Ishikawa (cell line): ENCODE measurements around the gene LPIN2.

ENCODE experiments used
- TEAD4 ChIP-seq: IDR thresholded peaks from 2 replicates; pipeline ENCODE4 v1.6.1; 2012
- TF ChIP-seq, protein P1 (sequence below): IDR thresholded peaks from 2 replicates; pipeline ENCODE4 v1.6.1; 2012; ENCODE audit warnings: low read depth, mild to moderate bottlenecking

DNA sequence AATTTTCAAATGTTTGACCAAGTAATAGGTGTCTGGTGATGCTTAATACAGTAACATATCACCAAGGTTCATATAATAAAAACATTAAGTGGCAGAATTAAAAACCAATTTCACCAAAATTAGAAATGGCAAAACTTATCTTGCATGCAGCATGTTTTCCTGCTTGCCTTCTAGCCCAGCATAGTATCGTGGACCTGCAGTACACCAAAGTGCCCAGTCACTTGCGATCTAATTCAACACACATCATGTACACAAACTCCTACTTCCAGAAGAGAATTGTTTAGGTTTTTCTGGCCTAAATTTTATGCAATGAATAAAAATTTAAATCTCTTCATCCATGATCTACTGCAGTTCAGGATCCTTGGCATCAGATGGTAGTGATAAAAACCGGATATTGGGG, 28.9 kb downstream of the LPIN2 start:
- TF ChIP-seq, protein P1, sequence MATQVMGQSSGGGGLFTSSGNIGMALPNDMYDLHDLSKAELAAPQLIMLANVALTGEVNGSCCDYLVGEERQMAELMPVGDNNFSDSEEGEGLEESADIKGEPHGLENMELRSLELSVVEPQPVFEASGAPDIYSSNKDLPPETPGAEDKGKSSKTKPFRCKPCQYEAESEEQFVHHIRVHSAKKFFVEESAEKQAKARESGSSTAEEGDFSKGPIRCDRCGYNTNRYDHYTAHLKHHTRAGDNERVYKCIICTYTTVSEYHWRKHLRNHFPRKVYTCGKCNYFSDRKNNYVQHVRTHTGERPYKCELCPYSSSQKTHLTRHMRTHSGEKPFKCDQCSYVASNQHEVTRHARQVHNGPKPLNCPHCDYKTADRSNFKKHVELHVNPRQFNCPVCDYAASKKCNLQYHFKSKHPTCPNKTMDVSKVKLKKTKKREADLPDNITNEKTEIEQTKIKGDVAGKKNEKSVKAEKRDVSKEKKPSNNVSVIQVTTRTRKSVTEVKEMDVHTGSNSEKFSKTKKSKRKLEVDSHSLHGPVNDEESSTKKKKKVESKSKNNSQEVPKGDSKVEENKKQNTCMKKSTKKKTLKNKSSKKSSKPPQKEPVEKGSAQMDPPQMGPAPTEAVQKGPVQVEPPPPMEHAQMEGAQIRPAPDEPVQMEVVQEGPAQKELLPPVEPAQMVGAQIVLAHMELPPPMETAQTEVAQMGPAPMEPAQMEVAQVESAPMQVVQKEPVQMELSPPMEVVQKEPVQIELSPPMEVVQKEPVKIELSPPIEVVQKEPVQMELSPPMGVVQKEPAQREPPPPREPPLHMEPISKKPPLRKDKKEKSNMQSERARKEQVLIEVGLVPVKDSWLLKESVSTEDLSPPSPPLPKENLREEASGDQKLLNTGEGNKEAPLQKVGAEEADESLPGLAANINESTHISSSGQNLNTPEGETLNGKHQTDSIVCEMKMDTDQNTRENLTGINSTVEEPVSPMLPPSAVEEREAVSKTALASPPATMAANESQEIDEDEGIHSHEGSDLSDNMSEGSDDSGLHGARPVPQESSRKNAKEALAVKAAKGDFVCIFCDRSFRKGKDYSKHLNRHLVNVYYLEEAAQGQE = no peak
- TF ChIP-seq TEAD4 = no peak
